DMS 273 treated with DMSO at 0.1 percent for 48 hours (cell line): Measurements from ENCODE around the gene HS3ST1.
"Not testable (repeated sequence)": the region's sequence is repeated elsewhere in the genome, so short reads cannot be mapped to it uniquely, and the experiment has no call there.

Experiments
- DNase-seq: peaks from one replicate; lab custom pipeline; 2025; lab: John Stamatoyannopoulos, UW

HS3ST1 gene

DNA sequence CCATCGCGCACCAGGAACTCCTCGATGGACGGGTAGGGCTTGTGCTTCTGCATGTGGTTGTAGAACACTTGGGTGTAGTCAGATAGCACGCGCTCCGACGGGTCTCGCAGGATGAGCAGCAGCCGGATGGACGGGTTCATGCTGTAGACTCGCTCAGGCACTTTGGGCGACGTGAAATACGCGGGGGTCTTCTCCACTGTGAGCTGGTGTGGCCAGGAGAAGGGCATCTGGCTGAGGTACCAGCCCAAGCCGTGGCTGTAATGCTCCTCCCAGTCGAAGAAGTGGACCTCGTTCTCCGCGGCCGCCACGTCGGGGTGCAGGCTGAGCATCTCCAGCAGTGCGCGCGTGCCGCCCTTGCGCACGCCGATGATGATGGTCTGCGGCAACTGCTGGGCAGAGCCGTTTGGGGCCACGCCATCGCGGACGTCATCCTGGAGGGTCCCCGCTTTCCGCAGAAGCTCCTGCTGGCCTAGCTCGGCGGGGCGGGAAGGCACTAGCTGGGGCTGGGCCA is 29.2 kb downstream of the HS3ST1 start:
- DNase-seq: no peak

DNA sequence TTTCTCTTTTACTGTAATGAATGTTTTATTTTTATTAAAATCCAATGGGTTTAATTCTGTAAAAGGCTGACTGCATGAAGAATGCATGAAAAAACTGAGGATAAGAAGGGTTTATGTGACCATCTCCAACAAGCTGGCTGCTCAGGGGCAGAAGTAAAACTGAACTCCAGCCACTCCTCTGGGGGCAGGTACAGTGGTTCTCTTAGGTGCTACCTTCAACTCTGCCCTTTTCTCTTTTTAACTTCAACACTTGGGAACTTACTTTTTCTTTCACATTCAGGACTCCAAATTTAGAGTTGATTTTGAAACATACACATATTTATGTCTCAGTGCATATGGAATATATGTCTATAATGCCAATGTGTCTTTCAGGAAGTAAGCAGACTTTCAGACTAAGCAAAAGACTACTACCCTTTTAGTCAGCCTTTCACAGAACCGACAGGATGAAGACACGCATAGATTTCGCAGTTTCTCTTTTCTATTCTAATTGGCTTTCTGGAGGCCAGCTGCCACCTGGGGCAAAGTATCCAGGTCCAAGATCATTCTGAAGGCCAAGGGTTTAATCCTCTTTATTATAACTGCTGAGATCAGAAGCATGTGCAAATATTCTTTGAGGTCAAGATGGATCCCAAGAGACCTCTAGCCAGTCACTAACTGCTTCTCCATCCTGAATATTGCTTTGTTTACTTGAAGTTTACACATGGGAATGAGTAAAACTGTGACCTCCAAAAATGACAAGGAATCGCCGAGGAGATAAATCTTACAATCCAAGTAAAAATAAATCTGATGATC is 30.7 kb downstream of the HS3ST1 start:
- no peak for DNase-seq

DNA sequence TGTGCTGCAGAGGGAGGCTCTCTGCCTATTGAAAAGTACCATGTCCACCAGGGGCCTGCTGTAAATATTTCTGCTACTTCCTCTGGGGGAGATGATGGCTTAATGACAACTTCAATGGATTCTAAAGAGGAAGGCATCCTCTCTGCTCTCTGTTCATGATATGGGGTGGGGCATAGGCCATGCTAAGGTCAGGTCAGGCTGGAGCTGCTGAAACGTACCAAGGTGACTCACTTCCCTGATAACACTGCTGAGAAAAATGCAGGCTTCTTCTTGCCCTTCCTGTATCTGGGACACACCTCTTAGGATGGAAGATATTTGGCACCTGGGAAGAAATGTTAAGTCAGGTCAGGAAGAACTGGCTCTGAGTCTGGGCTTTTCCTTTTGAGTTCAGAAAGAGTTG is 31.5 kb downstream of the HS3ST1 start:
- DNase-seq: no peak

DNA sequence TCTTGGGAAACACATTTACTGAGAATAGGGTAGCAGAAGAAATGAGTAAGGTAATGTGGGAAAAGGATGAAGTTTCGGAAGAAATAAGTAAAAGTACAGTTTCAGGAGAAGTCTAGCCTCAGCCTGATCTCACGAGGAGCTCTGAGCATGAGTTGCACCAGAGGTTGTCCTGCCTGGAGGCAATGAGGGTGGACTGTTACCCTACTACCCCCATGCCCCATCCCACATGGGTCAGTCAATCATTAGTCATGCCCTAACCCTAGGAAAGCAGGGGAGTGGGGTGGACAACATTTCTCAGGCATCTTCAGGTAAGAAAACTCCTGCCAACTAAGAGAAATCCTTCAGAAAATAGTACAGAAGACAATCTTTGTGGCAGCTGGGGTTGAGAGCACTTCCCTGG is 35.1 kb downstream of the HS3ST1 start:
- DNase-seq: no peak

DNA sequence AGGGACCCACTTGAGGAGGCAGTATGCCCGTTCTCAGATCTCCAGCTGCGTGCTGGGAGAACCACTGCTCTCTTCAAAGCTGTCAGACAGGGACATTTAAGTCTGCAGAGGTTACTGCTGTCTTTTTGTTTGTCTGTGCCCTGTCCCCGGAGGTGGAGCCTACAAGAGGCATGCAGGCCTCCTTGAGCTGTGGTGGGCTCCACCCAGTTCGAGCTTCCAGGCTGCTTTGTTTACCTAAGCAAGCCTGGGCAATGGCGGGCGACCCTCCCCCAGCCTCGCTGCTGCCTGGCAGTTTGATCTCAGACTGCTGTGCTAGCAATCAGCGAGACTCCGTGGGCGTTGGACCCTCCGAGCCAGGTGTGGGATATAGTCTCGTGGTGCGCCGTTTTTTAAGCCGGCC is 44.6 kb downstream of the HS3ST1 start:
- not testable (repeated sequence) for DNase-seq

DNA sequence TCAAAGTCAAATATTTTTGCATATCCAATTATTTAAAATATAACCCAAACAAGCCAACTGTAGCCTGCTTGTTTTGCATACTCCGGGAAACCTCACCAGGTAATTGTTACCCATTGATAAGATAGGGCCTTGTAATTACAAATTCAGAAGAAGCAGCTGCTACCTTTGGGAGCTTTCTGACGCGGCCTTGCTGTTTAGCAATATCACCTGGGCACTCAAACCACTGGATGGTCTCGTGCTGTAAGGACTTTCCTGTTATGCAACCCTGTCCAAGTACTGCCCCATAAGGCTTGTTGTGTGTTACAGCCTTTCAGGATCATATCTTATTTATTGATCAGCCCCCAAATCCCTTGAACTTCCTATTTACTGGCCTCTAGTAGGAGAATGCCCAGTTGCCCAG is 52.1 kb downstream of the HS3ST1 start:
- no peak for DNase-seq

DNA sequence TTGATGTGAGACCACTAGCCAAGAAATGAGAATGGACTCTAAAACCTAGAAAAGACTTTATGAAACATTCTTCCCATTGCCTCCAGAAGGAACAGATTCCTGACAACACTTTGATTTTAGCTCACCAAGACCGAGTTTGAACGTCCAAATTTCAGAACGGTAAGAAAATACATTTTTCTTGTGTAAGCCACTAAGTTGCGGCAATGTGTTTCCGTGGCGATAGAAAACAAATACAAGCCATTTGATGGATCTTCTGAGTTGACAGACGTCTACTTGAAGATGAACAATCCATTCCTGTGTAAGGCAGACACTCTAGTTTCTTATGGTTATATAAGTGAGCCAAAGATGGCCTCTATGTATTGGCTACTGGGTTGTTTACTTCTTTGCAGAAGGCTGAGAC is 52.5 kb downstream of the HS3ST1 start:
- DNase-seq: no peak

DNA sequence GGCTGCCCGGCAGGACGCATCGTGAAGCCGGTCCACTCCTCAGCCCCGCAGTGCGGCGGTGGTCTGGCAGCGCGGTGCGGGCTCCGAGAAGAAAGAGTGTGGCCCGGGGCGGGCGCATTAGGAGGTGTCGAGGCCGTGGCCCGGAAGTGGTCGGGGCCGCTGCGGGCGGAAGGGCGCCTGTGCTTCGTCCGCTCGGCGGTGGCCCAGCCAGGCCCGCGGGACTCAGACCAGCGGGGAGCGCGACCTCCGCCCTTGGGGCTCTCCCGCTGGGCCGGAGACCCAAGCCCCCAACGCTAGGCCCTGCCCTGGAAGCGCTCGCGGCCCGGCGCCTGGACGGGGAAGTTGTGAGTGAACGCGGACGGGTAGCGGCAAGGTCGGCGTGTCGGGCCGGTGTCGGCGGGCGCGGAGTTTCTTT is 60.0 kb downstream of the HS3ST1 start:
- no peak for DNase-seq

DNA sequence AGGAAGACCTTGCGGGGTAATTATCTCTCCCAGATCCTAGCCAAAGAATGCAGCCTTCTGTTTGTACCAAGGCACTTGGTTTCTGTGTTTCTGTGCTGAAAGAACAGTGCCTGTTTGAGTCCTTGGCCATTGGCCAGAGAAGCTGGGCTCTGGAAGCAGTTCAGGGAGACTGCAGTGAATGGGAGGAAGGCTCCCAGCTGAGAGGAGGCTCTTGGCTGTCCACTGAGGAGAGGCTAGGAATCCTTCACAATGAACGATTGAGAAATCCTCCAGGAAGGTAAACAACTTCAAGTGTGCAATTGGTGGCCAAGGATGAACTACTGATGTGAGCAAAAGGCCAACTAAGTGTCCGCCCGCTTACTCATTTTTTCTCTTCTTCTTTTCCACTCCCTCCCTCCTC is 61.3 kb downstream of the HS3ST1 start:
- no peak for DNase-seq

DNA sequence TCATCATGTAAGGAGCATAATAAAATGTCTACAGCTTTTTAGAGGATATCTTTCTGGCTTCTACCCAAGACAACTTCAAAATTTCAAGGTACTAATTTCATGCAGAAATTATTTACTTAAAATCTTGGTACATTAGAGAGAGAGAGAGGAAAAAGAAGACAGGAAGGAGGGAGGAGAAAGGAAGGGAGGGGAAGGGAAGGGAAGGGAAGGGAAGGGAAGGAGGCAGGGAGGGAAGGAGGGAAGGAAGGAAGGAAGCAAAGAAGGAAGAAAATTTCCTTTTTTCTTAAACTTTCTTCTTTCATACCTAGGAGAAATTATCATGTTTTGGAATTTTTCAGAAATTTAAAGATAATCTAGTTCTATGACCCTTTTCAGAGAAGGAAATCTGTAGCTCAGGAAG is 61.8 kb downstream of the HS3ST1 start:
- no peak for DNase-seq

DNA sequence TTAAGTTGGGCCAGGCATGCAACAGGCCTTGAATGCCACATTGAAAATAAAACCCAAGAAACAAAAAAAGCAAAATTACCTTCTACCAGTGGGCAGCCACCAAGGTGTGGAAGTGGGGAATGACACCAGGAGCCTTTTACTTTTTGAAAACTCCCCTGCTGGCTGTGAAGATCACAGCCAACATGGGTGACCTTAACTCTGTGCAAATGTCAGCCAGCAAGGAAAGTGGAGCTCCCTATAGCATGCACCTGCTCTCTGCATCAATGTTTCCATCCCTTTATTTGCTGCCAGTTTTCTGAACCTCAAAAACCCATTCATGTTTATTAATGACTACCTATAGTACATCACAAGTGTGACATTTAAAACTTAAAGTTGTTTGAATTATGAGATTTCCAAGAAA is 63.7 kb downstream of the HS3ST1 start:
- no peak for DNase-seq

DNA sequence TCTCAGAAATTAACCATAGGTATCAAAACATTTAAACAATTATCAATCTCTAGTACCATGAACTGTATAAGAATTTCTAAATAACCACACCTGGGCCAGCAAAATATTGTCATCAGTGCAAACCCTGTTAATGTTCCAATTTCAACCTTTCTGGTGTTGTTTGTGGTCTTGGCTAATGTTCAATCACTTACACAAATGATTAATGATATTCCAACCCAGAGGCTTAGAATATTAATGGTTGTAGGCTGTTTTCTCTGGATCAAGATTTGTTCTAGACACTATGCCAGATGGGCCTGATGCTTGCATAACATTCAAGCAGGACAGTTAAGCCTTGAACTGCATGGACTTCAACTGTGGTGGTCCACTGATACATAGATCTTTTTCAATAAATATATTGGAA is 69.1 kb downstream of the HS3ST1 start:
- DNase-seq: no peak

DNA sequence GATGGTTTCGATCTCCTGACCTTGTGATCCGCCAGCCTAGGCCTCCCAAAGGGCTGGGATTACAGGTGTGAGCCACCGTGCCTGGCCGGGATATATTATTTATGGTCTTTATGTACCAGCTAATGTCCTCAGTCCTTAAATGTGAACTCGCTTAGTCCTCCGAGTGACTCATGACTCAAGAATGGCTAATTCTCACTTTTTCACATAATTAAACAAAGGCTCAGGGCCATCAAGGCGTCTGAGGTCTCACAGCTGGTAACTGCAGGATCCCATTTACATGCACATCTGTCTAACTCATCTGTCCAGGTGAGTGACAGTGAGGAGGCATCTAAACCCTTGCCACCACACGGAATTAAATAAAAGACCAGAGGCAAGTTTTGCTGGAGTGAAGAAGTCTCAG is 73.5 kb downstream of the HS3ST1 start:
- no peak for DNase-seq

DNA sequence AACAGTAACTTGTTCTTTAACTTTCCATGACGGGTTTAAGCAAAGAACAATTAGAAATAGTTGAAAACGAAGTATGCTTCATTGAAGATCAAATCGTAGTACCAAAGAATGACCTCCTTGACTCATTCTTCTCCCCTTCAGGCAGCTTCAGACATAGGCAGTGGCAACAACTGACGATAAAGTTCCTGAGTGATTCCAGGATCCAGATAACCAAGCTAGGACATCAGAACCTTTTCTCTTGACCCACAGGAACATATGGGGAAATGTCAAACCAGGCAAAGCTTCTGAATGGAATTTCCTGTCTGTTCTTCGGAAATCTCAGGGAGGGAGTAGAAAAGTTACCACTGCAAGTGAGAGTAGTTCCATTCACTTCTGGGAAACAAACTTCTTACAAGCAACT is 74.2 kb downstream of the HS3ST1 start:
- DNase-seq: no peak

DNA sequence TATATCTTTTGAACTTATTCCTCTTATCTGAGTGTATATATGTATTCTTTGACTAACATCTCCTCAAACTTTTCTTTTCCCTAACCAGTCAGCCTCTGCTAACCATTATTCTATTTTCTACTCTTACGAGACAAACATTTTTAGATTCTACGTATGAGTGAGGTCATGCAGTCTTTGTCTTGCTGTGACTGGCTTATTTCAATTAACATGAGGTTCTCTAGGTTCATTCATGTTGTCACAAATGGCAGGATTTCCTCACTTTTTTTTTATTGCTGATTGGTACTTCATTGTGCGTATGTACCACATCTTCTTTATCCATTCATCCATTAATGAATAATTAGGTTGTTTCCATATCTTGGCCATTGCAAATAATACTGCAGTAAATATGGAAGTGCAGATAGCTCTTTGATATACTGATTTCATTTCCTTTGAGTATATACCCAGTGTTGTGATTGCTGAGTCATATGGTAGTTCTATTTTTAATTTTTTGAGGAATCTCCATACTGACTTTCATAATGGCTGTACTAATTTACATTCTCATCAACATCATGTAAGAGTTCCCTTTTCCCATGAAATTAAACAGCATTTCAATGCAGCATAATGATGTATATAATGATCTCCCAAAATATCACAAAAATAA is 80.1 kb downstream of the HS3ST1 start:
- DNase-seq: no peak

DNA sequence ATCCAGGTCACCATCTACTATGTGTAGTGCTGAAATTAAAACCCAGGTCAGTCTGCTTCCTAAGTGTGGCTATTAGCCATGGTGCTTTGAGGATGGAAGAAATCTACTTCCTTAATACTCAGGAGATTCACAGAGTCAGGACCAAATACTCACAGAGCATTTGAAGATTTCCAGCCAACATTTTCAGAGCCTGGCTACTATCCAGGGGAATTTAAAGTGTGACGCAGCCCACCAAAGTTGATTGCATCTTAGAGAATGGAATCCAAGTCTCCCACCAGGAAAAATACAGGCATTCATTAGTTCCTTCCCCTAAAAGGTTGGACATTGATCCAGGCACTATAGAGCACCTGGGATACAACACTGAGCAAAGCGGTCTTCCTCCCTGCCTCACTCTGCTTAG is 83.8 kb downstream of the HS3ST1 start:
- no peak for DNase-seq

DNA sequence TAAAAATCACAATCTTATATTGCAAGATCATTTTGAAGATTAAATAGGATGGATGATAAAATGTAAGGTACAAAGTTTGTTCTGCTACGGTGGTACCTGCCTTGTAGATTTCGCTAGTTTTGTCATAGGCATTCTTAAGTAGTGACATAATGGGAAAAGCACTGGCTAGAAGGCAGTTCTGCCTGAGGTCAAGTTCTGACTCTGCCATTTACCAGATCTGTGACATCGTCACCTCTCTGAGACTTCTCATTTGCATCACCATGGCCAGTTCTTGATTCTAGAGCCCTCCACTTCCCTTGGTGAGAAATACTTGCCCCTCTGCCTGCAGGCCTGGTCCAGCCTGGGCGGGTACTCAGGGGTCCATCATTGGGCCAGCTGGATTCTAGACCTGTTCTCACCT is 85.2 kb downstream of the HS3ST1 start:
- no peak for DNase-seq
